ENCODE measurements around the gene KIZ.

DNA sequence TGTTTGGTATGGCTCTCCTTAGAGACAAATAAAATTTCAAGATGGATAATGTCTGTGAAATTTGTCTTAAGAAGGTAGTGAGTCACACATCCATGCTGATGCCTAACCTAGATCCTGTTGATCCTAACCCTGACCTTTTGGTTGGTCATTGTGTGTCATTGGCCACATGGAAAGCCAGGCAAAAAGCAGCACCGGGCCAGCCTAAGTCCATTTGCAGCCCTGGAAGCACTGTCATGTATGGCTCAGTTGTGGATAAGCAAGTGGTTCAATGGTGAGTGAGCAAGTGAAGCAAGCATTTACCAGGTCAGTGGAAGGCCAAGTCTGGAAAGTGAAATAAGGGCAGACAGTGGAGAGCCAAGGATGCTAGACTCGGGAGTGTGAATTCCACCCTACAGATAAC, 165.1 kb downstream of the KIZ start:
- TF ChIP-seq, protein P1, sequence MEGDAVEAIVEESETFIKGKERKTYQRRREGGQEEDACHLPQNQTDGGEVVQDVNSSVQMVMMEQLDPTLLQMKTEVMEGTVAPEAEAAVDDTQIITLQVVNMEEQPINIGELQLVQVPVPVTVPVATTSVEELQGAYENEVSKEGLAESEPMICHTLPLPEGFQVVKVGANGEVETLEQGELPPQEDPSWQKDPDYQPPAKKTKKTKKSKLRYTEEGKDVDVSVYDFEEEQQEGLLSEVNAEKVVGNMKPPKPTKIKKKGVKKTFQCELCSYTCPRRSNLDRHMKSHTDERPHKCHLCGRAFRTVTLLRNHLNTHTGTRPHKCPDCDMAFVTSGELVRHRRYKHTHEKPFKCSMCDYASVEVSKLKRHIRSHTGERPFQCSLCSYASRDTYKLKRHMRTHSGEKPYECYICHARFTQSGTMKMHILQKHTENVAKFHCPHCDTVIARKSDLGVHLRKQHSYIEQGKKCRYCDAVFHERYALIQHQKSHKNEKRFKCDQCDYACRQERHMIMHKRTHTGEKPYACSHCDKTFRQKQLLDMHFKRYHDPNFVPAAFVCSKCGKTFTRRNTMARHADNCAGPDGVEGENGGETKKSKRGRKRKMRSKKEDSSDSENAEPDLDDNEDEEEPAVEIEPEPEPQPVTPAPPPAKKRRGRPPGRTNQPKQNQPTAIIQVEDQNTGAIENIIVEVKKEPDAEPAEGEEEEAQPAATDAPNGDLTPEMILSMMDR (IDR thresholded peaks at IDR 0.05): no peak
- TF ChIP-seq POLR2AphosphoS5 (IDR thresholded peaks at IDR 0.05; ENCODE audit: insufficient read depth in 1 of 2, low read depth in 1 of 2): no peak
- TF ChIP-seq POLR2A (IDR thresholded peaks at IDR 0.05): no peak
